Fibroblast of skin of scalp (primary cell): ENCODE data around the gene SHROOM3.

Experiments
- DNase-seq: peaks from one replicate; pipeline ENCODE4 v3.0.0-alpha.2; 2013

Gene SHROOM3

DNA sequence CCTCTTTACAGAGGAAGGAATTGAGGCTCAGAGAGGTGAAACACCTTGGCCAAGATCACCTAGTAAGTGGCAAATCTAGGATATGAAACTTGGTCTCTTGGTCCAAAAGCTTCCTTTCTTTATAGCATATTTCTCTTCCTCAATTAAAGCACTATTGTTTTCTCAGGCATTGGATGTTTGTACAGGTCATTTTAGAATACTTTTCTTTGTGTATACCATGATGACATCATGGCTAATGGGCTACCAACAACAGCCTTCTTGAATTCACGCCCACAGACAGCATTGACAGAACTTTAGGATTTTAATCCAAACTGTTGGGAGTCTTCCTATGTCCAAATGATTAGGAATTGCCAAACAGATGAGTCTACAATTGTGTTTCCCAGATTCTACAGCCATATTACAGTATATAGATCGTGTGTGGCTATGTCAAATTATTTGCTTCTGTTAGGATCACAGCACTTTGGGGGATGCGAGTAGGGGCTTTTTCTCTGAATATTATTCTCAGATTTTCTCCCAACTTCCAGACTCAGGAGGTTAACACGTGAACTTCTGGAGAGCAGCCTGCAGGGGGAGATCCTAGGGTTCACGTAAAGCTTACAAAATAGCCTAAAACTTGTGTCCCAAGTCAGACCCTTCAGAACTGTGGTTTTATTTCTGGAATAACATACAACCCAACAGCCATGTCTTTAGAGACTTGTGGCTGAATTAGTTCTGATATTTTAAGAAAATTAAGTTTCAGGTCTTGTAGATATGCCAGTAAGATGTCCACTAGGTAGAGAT, 191.8 kb downstream of the SHROOM3 start:
- no peak for DNase-seq

DNA sequence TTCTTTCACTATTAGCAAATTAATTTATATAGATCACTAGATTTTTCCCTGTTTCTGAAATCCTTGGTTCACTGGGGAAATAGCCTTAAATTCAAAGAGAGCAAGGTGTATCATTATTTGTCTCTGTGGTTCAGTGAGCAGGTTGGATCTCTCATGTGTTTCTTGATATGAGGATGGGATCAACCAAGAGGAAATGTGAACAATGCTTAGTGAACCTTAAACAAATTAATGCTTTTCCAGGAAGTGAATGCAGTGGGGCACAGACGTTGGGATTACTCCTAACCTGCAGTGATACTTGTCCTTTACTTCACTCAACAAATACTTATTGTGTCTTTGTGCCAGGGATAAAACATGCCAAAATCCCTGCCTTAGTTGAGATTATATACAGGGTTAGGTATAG, 193.2 kb downstream of the SHROOM3 start:
- no peak for DNase-seq

DNA sequence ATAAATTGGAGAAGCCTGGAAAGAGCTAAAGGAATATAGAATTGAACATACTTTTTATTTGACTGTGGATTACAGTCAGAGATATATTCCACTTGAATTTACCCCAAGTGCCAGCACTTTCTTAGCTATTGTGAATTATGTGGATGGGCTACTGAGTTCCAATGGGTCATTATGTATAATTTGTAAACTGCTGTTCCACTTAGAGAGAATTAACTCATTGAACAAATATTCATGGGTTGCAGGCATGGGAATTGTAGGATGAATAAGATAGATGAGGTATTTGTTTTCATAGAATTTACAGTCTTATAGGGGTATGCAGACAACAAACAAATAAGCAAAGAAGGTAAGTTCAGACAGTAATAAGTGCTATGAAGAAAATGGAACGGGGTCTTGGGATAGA, 195.7 kb downstream of the SHROOM3 start:
- DNase-seq = peak; percentile 38

DNA sequence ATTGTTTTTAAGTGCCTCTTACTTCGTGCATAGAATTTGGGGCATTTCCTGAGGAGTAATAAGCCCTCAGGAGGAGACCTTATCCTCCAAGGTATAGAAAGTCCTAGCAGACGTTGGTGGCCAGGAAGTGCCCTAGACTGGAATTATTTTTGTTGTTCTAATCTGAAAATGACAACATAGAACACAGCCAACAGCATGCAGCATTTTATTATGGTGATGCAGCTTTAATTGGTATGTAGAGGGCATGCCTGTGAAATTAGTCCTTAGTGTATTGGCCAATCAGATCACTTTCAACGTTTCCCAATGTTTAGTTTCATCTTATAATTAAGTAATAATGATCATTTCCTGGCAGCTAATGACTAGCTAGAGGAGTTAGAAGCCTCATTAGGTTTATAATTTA, 199.2 kb downstream of the SHROOM3 start:
- peak; percentile 85 for DNase-seq

DNA sequence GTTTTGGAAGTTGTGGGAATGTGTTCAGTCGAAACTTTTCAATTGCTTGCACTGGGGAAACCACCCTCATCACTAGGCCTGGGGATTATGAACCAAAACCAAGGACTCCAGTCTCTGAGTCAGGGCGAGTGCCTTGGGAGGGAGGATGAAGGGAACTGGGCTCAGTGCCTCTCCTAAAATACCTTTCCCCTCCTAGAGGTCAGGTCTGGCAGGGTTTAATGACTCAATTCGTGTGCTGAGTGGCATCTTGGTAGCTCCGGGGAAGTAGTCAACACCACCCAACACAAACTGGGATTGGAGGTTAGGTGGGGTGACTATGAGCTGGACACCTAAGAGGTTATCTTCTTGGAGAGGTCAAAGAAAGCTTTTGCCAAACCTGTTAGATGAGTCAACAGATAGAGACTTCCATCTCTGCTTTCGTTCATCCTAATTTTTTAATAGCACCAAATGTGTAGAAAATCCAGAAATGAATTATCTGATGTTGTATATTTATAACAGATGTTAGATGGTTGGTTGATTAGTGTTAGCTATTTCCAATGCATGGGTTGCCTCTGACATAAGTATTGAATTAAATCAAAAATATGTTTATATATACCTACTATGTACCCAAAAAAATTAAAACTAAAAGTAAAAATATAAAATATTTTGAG, 202.8 kb downstream of the SHROOM3 start:
- DNase-seq = no peak

DNA sequence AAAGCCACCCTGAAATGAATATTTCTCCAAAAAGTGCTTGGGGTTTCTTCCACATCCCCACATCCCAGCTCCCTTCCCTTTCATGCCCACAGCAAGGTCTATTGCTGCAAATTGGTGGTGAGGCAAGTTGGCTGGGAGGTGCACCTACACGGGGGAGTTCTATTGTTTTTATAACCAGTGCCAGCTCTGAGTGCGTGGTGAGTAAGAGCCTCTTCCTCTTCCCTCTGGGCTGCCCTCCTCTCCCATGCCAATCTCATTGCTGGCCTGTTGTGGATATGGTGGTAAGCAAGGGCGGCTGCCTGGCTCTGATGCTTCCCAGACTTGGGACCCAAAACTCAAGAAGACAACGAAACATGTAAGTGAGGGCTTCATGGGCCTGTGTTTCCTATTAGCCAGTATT, 204.3 kb downstream of the SHROOM3 start:
- no peak for DNase-seq

DNA sequence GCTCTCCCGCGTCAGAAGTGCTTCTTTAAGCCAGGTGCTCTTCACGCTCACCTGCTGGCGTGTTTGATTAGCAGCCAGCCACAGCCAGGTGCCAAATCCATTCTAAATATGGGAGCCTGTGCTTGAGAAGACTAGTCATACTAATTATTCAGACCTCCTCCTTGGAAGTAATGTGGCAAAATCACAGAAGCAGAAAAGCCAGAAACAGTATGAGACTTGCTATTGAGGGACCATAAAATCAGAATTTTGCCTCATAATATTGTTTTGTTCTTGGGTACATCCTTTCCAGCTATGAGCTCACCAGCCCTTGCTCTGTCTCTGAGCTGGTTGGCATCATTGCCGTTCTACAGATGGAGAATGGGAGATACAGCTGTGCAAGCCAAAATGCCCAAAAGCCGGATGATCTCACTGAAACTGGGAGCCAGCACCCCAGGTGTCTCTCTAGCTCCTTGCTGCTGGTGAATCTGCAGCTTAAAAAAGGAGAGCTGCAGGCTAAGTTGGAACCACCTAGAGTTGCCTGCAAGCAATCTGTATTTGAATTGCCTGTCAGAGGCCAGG, 205.4 kb downstream of the SHROOM3 start:
- DNase-seq = no peak

DNA sequence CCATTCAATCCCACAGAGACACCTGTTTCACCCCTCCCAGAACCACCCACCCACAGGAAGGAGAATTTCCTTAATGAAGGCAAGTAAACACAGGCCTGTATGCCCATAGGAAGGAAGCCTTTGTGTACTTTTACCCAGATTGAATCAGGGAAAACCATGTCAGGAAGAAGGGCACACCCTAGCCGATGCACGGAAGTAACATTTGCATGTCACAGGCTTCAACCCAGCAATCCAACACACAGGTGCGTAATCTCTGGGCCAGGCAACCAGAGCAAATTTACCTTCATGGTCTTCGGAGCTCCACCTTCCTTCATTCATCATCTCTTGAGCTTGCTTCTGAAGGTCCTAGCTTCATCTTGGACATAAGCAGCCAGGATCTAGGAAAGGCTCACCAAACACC, 206.3 kb downstream of the SHROOM3 start:
- DNase-seq = no peak

DNA sequence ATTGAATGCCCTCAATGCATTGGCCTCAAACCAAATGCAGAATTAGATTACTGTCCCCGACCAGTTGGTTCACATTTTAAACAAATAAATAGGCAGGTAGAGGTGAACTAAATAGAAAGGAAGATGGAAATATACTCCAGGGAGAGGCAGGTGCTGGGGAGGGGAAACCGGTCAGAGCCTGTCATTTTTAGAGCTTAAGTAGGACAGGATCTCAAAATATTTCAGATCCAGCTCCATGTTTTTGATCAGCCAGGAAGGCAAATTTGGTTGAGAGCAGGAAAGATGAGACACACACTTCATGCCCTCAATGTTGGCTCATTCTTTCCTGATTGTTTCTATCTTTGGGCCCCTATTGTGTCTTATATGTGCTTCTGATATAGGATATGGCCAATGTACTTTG, 206.7 kb downstream of the SHROOM3 start:
- DNase-seq = no peak

DNA sequence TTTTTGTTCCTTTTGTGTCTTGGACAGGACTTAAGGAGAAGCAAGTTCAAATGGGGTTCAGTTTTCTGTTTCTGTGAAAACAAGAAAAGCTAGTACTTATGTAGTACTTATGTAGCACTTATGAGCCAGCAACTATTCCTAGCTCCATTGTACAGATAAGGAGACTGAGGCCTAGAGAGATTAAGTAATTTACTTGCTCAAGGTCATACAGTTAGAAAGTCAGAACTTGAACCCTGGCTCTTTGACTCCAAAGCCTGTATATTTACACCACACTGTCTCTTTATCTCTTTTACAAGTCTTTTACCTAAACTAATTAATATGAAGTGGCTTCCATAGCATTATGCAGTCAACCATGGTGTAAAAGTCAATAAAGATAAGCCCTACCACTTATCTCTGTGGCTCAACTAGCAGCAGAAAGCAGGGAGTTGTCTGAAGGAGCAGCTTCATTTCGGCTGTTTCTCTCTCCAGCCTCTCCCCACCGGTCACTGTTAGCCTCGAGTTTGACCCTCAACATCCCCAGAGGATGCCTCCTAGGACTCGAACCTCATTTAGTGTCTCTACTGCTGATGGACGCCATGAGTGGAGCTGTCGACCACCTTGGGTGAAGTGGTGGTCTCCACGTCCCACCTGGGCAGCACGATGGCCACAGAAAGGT, 209.9 kb downstream of the SHROOM3 start:
- no peak for DNase-seq

DNA sequence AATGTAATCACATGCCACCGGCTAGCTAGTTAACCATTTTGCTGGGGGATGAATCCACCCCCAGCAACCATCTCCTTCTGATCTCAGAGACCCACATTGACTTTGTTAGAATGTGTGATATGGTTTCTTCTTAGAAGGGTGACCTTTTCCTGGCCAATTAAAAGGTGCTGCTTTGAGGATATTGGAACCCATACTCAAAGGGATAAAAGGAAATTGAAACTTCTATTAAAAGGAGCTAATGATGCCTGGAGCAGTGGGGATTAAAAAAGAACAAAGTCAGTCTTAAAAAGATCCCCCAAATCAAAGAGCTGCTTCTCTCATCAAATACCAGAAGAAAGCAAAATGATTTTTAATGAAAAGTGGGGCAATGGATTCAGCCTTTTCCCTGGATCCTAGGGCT, 214.1 kb downstream of the SHROOM3 start:
- no peak for DNase-seq

DNA sequence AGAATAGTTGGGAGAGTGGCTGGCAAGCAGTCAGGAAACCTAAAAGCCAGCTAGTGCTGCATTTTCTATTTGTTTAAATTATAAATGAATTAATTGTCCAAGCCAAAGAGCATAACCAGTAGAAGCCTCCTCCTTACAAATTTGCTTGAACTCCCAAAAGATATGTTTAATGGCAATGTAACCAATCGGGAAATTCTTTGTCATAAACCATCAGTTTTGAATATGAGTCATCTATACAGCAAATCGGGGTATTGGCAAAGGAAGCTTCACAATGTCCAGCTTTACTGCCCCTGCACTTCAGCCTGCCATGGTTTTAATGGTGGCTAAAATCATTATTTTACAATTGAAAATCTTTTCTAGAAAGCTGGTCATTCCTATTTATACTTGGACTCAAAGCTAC, 216.6 kb downstream of the SHROOM3 start:
- DNase-seq = no peak

DNA sequence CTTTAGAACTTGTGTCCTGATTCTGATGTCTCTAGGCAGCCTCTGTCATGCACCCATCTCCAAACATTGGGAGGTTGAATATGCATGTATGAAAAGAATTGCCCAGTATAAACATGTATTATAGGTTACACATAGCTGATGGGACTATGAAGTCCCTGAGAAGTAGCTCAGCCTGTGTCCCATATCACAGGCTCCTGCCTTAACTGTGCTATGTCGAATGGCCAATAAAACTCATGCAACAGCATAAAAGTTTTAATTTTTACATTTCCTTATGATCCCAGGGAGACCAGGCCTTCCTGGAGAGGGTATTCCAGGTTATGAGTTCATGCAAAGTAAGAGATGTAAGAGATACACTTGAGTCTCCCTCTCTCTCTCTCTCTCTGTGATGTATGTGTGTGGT, 217.4 kb downstream of the SHROOM3 start:
- DNase-seq = no peak

DNA sequence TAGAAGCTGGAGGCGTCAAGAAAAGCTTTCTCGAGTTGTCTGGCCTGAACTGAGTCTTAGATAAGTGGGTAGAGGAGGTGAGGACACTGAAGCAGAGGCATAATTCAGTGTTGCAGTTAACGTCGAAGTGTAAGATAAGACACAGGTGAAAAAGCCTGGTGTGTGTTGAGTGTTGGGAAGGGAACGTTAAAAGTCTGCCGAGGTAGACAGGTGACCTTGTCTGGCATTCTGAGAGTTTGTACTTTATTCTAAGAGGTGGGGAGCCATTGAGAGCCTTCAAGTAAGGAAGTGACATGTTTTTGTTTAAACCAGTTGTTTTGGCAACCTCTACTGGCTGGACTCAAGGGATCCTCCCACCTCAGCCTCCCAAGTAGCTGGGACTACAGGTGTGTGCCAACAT, 219.1 kb downstream of the SHROOM3 start:
- no peak for DNase-seq

DNA sequence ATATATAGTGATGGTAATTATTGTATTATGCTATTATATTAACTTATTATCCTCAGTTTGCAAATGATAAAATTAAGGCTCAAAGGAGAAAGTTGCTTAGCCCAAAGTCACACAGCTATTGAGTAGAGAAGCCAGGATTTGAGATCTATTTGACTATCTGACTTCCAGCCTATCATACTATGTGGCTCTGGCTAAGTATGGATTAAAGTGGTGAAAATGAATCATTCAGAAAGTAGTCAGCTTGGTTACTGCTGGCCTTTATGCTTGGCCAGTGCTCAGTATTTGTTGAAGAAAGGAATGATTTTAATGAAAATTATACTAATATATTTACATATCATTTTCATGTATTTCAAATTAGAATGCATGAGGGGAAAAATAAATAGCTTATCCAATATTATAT, 219.8 kb downstream of the SHROOM3 start:
- peak; percentile 44 for DNase-seq

DNA sequence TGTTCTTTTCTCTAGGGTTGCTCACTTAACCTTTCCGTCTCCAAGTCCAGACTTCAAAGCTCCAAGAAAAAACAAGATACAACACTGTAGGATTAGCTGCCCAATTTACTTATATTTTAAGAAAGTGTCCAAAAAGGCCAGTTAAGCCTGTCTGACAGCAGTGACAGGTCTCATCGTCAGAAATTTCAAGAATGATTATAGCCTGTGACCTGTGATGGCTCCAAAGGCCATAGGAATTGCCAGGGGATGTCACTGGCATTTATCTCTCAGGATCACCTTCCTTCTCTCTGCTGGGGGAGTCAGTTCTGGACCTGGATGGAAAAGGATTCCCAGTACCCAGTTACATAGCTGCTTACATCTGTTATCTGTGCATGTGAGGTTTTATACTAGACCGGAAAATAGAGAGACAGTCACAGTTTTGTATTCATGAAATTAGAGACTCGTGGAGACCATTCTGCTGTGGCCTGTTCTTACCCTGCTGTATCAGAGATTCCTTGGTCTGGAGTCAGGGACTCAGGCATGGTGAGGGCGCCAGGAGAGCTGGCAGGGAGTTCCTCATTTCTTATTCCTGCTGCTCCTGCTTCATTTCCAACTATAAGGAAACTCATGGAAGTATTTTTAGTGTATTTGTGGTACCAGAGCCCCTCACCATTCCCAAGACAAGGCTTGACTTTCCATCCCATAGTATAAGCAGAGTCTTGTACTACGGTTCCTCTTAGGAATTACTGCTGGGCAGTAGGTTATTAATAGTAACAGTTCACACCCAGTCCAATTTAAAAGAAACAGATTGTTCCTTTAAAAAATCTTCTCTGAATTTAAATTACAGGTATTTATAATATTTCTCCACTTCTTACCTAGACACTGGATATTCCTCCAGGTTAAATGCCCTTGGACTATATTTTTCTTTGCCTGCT, 220.8 kb downstream of the SHROOM3 start:
- DNase-seq = no peak

DNA sequence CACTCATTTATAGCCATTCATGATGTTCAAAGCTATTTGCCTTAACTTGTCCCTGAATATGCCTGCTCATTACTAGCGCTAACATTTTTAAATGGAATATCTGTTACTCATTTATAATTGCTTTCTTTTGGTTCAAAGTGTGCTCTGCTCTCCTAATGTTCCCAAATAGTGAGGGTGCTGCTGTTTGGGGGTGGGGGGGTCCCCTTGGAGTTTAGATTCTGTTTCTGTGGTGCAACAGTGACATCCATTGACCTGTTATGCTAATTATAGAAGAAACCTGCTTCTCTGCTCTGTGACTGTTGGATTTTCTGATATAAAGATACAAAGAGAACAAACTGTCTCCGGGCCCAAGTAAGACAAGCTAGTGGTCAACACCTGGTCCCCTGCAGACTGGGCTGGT, 222.4 kb downstream of the SHROOM3 start:
- peak; percentile 29 for DNase-seq

DNA sequence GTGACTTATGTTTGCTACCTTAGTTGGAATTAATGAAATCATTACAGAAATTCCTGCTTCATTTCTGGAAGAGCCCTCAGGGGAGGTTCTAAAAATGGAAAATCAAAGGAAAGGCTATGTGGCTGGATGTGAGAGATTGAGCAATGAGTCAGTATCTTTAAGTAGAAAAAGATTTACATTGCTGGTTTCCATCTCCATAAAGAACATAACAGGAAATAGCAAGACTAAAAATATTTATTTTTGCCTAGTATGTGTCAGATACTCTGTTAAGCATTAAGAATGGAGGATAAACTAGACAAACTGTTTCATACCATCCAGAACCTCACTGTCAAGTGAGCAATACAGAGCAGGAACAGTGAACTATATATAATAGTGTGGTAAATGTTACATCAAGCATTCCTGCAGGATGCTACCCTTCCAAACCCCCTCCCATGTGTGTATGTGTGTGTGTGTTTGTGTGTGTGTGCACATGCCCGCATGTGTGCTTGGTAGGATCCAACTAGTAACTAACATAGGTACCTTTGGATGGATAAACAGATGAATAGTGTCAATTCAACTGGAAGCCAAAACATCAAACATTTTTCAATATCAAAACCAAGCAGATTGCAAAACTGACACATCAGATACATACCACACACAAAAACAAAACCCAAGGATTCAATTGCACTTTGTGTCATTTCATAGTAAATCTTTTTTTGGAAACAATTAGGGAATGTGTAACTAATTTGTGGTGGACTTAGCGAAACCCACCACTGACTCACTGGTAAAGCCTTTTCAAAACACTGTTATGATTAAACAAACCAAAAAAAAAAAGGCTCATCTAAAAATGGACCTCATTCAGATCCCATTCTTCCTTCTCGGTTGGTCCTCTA, 223.4 kb downstream of the SHROOM3 start:
- peak; percentile 95 for DNase-seq

DNA sequence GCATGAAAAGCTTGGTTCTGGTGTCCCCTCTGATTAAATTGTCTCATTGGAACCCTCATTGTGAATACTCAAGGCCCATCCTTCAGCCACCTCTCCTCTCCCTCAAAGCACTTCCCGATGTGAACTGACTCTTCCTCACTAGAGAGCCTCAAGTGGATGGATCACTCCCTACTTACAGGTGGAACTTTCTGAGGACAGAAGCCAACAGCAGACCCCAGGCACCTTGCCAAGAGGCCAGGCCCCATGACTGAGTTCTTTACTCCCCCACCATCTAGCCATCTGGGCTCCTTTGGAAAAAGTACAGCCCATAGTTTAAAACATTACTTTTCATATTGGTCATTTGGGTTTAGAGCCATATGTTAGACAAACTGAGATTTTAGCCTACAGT, 224.1 kb downstream of the SHROOM3 start:
- DNase-seq = no peak

DNA sequence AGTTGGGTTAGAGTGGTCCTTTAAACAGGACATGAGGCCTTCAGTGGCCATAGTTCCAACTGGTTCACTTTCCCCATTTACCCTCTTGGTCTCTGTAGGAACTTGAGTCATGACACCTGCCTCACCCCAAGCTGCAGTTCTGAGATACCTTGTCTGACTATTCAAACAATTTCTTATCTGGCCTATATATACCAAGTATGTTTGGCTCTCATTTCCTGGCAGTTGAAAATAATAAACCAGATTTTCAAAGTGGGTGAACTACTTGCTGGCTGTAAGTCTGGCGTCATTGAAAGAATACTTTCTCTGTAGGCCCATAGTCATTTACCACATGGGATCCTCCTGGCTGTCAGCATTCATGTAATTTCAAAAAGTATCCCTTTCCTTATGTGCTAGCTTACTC, 228.8 kb downstream of the SHROOM3 start:
- no peak for DNase-seq

DNA sequence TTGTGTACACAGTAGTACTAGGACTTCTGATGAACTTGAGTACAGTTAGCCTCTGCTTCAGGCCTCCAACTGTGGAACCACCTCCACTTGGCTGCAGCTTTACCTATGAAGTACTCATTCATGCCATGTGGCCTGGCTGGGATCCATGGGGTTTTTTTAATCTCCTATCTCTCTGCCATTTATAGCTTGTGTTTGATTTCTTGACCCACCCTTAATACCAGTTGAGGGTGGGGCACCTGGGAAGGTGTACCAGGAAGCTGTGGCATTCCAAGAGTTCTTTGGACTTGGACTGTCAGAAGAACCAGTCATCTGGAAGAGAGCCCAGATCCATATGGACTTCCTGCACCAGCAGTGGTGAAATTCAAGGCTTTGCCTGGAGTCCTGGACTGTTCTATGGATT, 230.1 kb downstream of the SHROOM3 start:
- DNase-seq = peak; percentile 40

DNA sequence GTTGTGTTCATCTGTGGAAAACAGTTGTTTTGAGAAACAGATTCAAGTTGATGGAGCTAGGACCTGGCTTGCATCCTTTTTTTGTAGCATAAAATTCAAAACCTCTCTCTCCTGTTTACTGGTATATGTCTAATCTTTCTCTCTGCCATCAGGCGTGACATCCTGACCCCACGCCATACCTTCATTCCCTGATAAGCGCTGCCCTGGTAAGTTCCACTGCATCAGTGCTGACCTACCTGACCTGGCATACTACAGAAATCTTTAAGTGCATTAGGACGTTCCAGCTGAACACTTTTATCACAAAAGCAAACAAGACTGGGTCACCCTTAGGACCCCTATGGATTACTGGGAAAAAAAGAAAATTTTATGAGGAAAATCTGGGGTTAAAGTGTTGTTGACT, 230.7 kb downstream of the SHROOM3 start:
- DNase-seq = no peak
